ENCODE data around the gene ANKDD1B.

ANKDD1B gene

GRCh38 chr5:75706016-75706415, 94.8 kb downstream of the ANKDD1B start:
- Histone ChIP-seq H3K27me3 (no peaks in the 10 kb centered on the region), H3K9me3 (replicated peaks in 1 of 11) (peaks cover 0 to 5% (median 0%) of the 10 kb centered on the region in 11 experiments; a peak in 3 of 22 replicates), H3K4me3 (no peak overlapping the region), H3K4me1 (peaks cover 0 to 23% (median 2%) of the 10 kb centered on the region in 10 experiments; a peak in 8 of 20 replicates), H3K36me3 (peaks cover 46 to 94% (median 71%) of the 10 kb centered on the region in 11 experiments), H3K9ac (no peak overlapping the region), H3K27ac (no peak overlapping the region), H4K20me1 (peaks cover 0 to 15% (median 3%) of the 10 kb centered on the region in 11 experiments; a peak in 7 of 22 replicates), H3K4me2 (no peak overlapping the region)
- no peak for TF ChIP-seq Cebpa-rat (IDR thresholded peaks at IDR 0.05)

DNA sequence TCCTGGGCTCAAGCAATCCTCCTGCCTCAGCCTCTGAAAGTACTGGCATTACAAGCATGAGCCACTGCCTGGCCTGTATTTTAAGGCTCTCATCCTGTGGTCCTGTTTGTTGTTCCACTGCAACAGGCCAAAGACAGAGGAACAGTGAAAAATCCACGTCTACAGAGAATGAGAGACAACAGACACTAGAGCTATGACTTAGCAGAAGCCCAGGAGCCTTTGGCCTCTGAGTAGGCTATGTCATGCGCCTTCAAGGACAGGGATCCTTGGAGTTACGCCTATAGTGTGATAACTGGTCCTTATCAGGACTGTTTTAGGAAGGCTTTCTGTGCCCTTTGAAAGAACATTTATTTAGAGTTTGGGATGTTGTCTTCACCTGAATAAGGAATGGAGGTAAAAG, 95.5 kb downstream of the ANKDD1B start:
- Histone ChIP-seq H3K9me3 (replicated peaks in 1 of 11) (peaks cover 0 to 3% (median 0%) of the 10 kb centered on the region in 11 experiments; a peak in 3 of 22 replicates), H3K36me3 (peaks cover 44 to 98% (median 73%) of the 10 kb centered on the region in 11 experiments), H3K4me1 (peaks cover 0 to 30% (median 2%) of the 10 kb centered on the region in 10 experiments; a peak in 8 of 20 replicates), H3K27me3 (no peaks in the 10 kb centered on the region), H4K20me1 (peaks cover 0 to 15% (median 3%) of the 10 kb centered on the region in 11 experiments; a peak in 7 of 22 replicates), H3K4me2 (no peak overlapping the region), H3K9ac (no peak overlapping the region), H3K27ac (no peak overlapping the region), H3K4me3 (no peak overlapping the region)
- no peak for TF ChIP-seq Cebpa-rat (IDR thresholded peaks at IDR 0.05)

- peaks cover 32 to 98% (median 73%) of the 10 kb centered on the region in 11 experiments for H3K36me3 ChIP-seq
- no peak for TF ChIP-seq Cebpa-rat (IDR thresholded peaks at IDR 0.05)
- H3K27me3 ChIP-seq: no peaks in the 10 kb centered on the region
- peak overlapping the region in 1 of 11 experiments; percentile 29; a peak in 2 of 22 replicates for H3K4me2 ChIP-seq
- H3K9ac ChIP-seq: no peak overlapping the region
- no peak overlapping the region for H3K27ac ChIP-seq
- H3K4me3 ChIP-seq: no peak overlapping the region
- peaks cover 0 to 15% (median 3%) of the 10 kb centered on the region in 11 experiments; a peak in 7 of 22 replicates for H4K20me1 ChIP-seq
- no peaks in the 10 kb centered on the region for H3K9me3 ChIP-seq (replicated peaks in 1 of 11)
- H3K4me1 ChIP-seq: peaks cover 0 to 31% (median 2%) of the 10 kb centered on the region in 10 experiments; a peak in 8 of 20 replicates
These were observed 96.8 kb downstream of the ANKDD1B start for GRCh38 chr5:75707911-75708509.

GRCh38 chr5:75710637-75711036, 99.4 kb downstream of the ANKDD1B start:
- Histone ChIP-seq H3K4me3 (no peak overlapping the region), H3K9me3 (replicated peaks in 1 of 11) (no peaks in the 10 kb centered on the region), H3K4me1 (peaks cover under 1 to 35% (median 4%) of the 10 kb centered on the region in 10 experiments; a peak in 17 of 20 replicates), H3K36me3 (peaks cover 21 to 98% (median 63%) of the 10 kb centered on the region in 11 experiments; a peak in 21 of 22 replicates), H3K4me2 (peak overlapping the region in 5 of 11 experiments; percentile 2 to 77 (median 45); a peak in 8 of 22 replicates), H3K27me3 (no peaks in the 10 kb centered on the region), H3K27ac (no peak overlapping the region), H3K9ac (no peak overlapping the region), H4K20me1 (peaks cover 0 to 15% (median 4%) of the 10 kb centered on the region in 11 experiments; a peak in 7 of 22 replicates)
- no peak for TF ChIP-seq Cebpa-rat (IDR thresholded peaks at IDR 0.05)

DNA sequence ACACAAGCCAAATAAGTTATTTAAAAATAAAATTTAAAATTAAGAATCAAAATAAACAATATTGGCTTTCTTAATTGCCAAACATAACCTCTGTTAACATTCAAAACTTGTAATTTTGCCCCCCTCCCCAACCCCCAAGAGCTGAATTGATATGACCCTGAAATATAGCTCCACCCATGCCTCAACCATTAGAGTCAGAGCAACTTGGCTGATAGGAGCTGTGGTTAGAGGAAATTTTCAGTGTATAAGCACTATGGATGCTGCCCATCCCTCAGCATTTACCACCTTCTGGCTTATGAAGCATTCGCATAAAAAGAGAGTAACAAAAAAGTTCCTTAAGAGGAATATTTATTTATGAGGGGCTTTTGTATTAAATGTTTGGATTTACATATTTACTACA, 99.9 kb downstream of the ANKDD1B start:
- no peak for TF ChIP-seq Cebpa-rat (IDR thresholded peaks at IDR 0.05)
- Histone ChIP-seq H3K4me3 (no peak overlapping the region), H3K36me3 (peaks cover 21 to 93% (median 63%) of the 10 kb centered on the region in 11 experiments; a peak in 21 of 22 replicates), H4K20me1 (peaks cover 0 to 13% (median 4%) of the 10 kb centered on the region in 11 experiments; a peak in 6 of 22 replicates), H3K4me2 (peak overlapping the region in 3 of 11 experiments; percentile 37 to 67 (median 41); a peak in 5 of 22 replicates), H3K27me3 (no peaks in the 10 kb centered on the region), H3K9me3 (replicated peaks in 1 of 11) (no peaks in the 10 kb centered on the region), H3K27ac (no peak overlapping the region), H3K4me1 (peaks cover 6 to 40% (median 9%) of the 10 kb centered on the region in 10 experiments), H3K9ac (no peak overlapping the region)

- Histone ChIP-seq H3K9me3 (replicated peaks in 1 of 11) (no peaks in the 10 kb centered on the region), H3K4me1 (peaks cover 10 to 46% (median 14%) of the 10 kb centered on the region in 10 experiments), H3K36me3 (peaks cover 16 to 84% (median 57%) of the 10 kb centered on the region in 11 experiments; a peak in 20 of 22 replicates), H4K20me1 (peaks cover 0 to 7% (median 0%) of the 10 kb centered on the region in 11 experiments; a peak in 4 of 22 replicates), H3K4me3 (no peak overlapping the region), H3K27ac (no peak overlapping the region), H3K4me2 (no peak overlapping the region; a peak in 1 of 22 replicates), H3K9ac (no peak overlapping the region), H3K27me3 (no peaks in the 10 kb centered on the region)
- TF ChIP-seq Cebpa-rat (IDR thresholded peaks at IDR 0.05): no peak
These were observed 100.8 kb downstream of the ANKDD1B start for GRCh38 chr5:75712091-75712490.

- Histone ChIP-seq H3K36me3 (peaks cover 5 to 38% (median 24%) of the 10 kb centered on the region in 11 experiments; a peak in 18 of 22 replicates), H3K4me3 (peak overlapping the region; percentile 66 to 83 (median 76)), H3K9me3 (replicated peaks in 1 of 11) (peaks cover 0 to 8% (median 3%) of the 10 kb centered on the region in 11 experiments; a peak in 7 of 22 replicates), H3K27ac (peak overlapping the region; percentile 75 to 96 (median 89)), H4K20me1 (0 out of 22 replicates have a peak, but pooled peaks cover 0 to 7% (median 0%) of the 10 kb centered on the region in 11 experiments), H3K4me2 (peak overlapping the region; percentile 79 to 96 (median 90)), H3K4me1 (peaks cover 10 to 21% (median 12%) of the 10 kb centered on the region in 10 experiments; a peak in 19 of 20 replicates), H3K9ac (peak overlapping the region; percentile 77 to 93 (median 88)), H3K27me3 (no peaks in the 10 kb centered on the region)
- no peak for TF ChIP-seq Cebpa-rat (IDR thresholded peaks at IDR 0.05)
These were observed 105.4 kb downstream of the ANKDD1B start for GRCh38 chr5:75716715-75717081.

DNA sequence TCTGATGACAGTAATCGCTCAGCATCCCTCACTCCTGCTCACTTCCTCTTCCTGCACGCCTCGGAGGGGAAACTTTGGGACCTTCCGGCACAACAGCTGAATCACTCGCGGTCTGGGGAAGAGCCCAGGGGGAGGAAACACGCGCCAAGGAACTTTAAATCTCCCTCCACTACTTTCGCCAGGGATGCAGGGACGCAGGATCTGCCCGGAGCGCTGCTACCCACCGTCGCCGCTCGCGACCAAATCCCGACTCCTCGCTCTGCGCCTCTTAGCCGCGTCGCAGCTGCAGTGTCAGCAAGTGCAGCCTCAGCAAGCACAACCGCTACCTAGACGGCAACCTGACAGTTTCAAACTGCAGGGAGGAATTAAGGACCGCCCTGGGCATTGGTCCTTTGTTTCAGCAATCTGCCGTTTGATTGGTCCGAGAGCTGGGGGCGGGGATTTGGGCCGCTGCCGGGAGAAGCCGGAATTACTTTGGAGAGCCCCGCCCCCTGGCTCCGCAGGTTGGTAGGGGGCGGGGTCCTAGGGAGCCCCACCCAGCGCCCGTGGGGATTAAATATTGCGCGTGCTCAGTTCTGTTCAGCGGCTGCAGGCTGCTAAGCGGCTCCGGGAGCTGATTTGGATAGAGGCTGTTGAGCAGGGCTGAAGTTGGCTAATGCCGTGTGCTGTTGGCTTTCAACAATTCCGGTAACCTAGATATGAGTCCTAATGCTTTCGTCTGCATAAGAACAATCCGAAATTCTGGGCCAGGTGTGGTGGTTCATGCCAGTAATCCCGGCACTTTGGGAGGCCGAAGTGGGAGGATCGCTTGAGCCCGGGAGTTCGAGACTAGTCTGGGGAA, 106.0 kb downstream of the ANKDD1B start, which contains the start of gene POC5:
Gene POC5, minus strand, starts transcription at position 356 of the 841 bp plus-strand sequence. CDS start 4,500 bp downstream, outside the sequence.
- Histone ChIP-seq H3K27ac (peak within 1 kb of the TSS; percentile 75 to 96 (median 89)), H3K9me3 (replicated peaks in 1 of 11) (peaks cover 0 to 8% (median 3%) of the 10 kb centered on the region in 11 experiments; a peak in 7 of 22 replicates), H4K20me1 (0 out of 22 replicates have a peak, but pooled peaks cover 0 to 7% (median 0%) of the 10 kb centered on the region in 11 experiments), H3K27me3 (no peaks in the 10 kb centered on the region), H3K9ac (peak within 1 kb of the TSS; percentile 77 to 93 (median 88)), H3K4me1 (peaks cover 10 to 19% (median 12%) of the 10 kb centered on the region in 10 experiments; a peak in 19 of 20 replicates), H3K36me3 (peaks cover 5 to 32% (median 19%) of the 10 kb centered on the region in 11 experiments; a peak in 18 of 22 replicates), H3K4me3 (peak within 1 kb of the TSS; percentile 66 to 83 (median 76)), H3K4me2 (peak within 1 kb of the TSS; percentile 79 to 96 (median 90))
- TF ChIP-seq Cebpa-rat (IDR thresholded peaks at IDR 0.05): no peak

Measured in BLaER1 treated with 17β-estradiol and CSF1 and Interleukin-3, amounts not matched to agents 10 nM and 100 nM (cell line).